ENCODE results near the gene RPP38. TPM values are rescaled to one million over a fixed set of nuclear protein-coding genes. Genes with fewer than 3 reads are reported as not detected.

The RPP38 gene
- total RNA-seq, 1 experiment from 2014 or later, result 27.8 TPM

- no peak for DNase-seq (ENCODE audit: low spot score)
Observed at GRCh38 chr10:15152556-15152955, 55.4 kb downstream of the RPP38 start.

Other genes starting within 250 kb of the RPP38 start
- 8.2 and 11.8 TPM in 2 replicates for gene SUV39H2, start 218.5 kb upstream of the RPP38 start, total RNA-seq (2014; rRNA removed; shearing (Covaris generic))
- gene DCLRE1C, start 143.3 kb upstream of the RPP38 start, total RNA-seq (2014; rRNA removed; shearing (Covaris generic)), result 6.7 and 8.6 TPM in 2 replicates
- gene MEIG1, start 138.0 kb upstream of the RPP38 start, total RNA-seq (2014; rRNA removed; shearing (Covaris generic)), result not detected in 2 replicates
- gene OLAH, start 53.4 kb upstream of the RPP38 start, total RNA-seq (2014; rRNA removed; shearing (Covaris generic)), result not detected in 2 replicates
- gene ACBD7, start 8.6 kb upstream of the RPP38 start, total RNA-seq (2014; rRNA removed; shearing (Covaris generic)), result 5.9 and 7.4 TPM in 2 replicates
- 3.9 and 4.4 TPM in 2 replicates for gene NMT2, start 71.3 kb downstream of the RPP38 start, total RNA-seq (2014; rRNA removed; shearing (Covaris generic))